Common myeloid progenitor, CD34-positive (primary cell): ENCODE measurements around the gene STOML3.

Experiments used
- CTCF ChIA-PET: fragments of 350-600 bp; sonication (Branson Sonifier 250); formaldehyde crosslinking; loops from one replicate; lab custom pipeline; 2021; ENCODE audit warnings: antibody characterized with exemption; lab: Charles Lee
- POLR2A ChIA-PET: fragments of 350-600 bp; sonication (Branson Sonifier 250); formaldehyde crosslinking; loops from one replicate; lab custom pipeline; 2021; ENCODE audit warnings: antibody characterized with exemption; lab: Charles Lee
- DNase-seq, 3 donors: peaks; one replicate each; pipeline versions ENCODE4 v3.0.0 to v3.0.0-alpha.2; 2013
- H3K27ac ChIP-seq, 2 experiments: 1 replicate in 1 of 2; 2 replicates in 1 of 2; pipeline ENCODE4 v1.7.0; 2013; ENCODE audit warnings: inconsistent platforms in 2 of 2, low read length in 2 of 2, mild to moderate bottlenecking in 2 of 2, low read depth in 1 of 2, moderate library complexity in 1 of 2; ENCODE audit not compliant: severe bottlenecking in 2 of 2, insufficient read depth in 1 of 2, poor library complexity in 1 of 2
- H3K27me3 ChIP-seq, 5 experiments: replicated peaks in 2 of 5; 1 replicate in 3 of 5; 2 replicates in 2 of 5; pipeline versions ENCODE4 v1.6.1 to v1.7.0; 2013; ENCODE audit warnings: low read length in 4 of 5, mild to moderate bottlenecking in 2 of 5, moderate library complexity in 2 of 5, inconsistent platforms in 1 of 5; ENCODE audit not compliant: insufficient read depth in 5 of 5, control insufficient read depth in 4 of 5
- H3K36me3 ChIP-seq, 4 experiments: 1 replicate in 2 of 4; 2 replicates in 2 of 4; pipeline versions ENCODE4 v1.6.1 to v1.7.0; 2013; ENCODE audit warnings: low read length in 3 of 4, control low read depth in 1 of 4, mild to moderate bottlenecking in 1 of 4; ENCODE audit not compliant: control insufficient read depth in 4 of 4, insufficient read depth in 4 of 4
- H3K4me1 ChIP-seq, 4 experiments: 1 replicate in 3 of 4; 2 replicates in 1 of 4; pipeline versions ENCODE4 v1.6.1 to v1.7.1; 2013; ENCODE audit warnings: low read length in 3 of 4, mild to moderate bottlenecking in 3 of 4, control low read depth in 1 of 4, inconsistent platforms in 1 of 4, moderate library complexity in 1 of 4; ENCODE audit not compliant: control insufficient read depth in 4 of 4, insufficient read depth in 4 of 4; ENCODE audit errors: control extremely low read depth in 1 of 4
- H3K4me3 ChIP-seq, 7 experiments: 1 replicate in 4 of 7; 2 replicates in 3 of 7; pipeline versions ENCODE4 v1.5.1 to v1.7.0; 2013; ENCODE audit warnings: mild to moderate bottlenecking in 7 of 7, low read length in 6 of 7, moderate library complexity in 6 of 7, inconsistent platforms in 2 of 7, low read depth in 2 of 7, control low read depth in 1 of 7; ENCODE audit not compliant: insufficient read depth in 4 of 7, control insufficient read depth in 1 of 7; ENCODE audit errors: extremely low read depth in 1 of 7
- H3K9me3 ChIP-seq, 5 experiments: 1 replicate in 4 of 5; 2 replicates in 1 of 5; pipeline versions ENCODE4 v1.6.1 to v1.7.1; 2013; ENCODE audit warnings: low read length in 4 of 5, mild to moderate bottlenecking in 2 of 5, inconsistent platforms in 1 of 5, low read depth in 1 of 5, moderate library complexity in 1 of 5; ENCODE audit not compliant: control insufficient read depth in 4 of 5, insufficient read depth in 2 of 5; ENCODE audit errors: control extremely low read depth in 1 of 5
- WGBS: methylation state at CpG from one replicate; pipeline ENCODE4 v1.1.5; 2013; ENCODE audit not compliant: insufficient coverage; 5-methylcytosine and 5-hydroxymethylcytosine counted together

The STOML3 gene

GRCh38 chr13:39036212-39036611 lies 45.6 kb upstream of the STOML3 start:
- 0% methylated on average over 1 of the region's 9 CpGs for WGBS
- Histone ChIP-seq H3K36me3 (peaks cover 0 to 6% (median 0%) of the 10 kb centered on the region in 4 experiments), H3K27ac (peak overlapping the region; percentile 95 to 96), H3K9me3 (no peaks in the 10 kb centered on the region), H3K4me3 (peak overlapping the region in 6 of 7 experiments; percentile 95 to 100 (median 96)), H3K4me1 (peaks cover 17 to 44% (median 32%) of the 10 kb centered on the region in 4 experiments), H3K27me3 (no peaks in the 10 kb centered on the region)
- peak in 2 of 3 donors; percentile 47 to 48 for DNase-seq
- CTCF ChIA-PET: interaction anchor here (1.0 to 1.4 kb wide), 3 partner anchors 8 to 12 kb away, joined by 3 to 4 read pairs (median 3); no protein-coding TSS in a partner anchor
- POLR2A ChIA-PET: no interaction called here

GRCh38 chr13:39035799-39036198 lies 45.2 kb upstream of the STOML3 start:
- H3K4me3 ChIP-seq: peak overlapping the region in 6 of 7 experiments; percentile 95 to 100 (median 96)
- H3K9me3 ChIP-seq: no peaks in the 10 kb centered on the region
- peaks cover 17 to 42% (median 31%) of the 10 kb centered on the region in 4 experiments for H3K4me1 ChIP-seq
- WGBS: 50% methylated on average over 2 of the region's 2 CpGs
- ChIA-PET CTCF (interaction anchor here (1.0 to 1.4 kb wide), 3 partner anchors 12 to 576 kb away, joined by 3 to 4 read pairs (median 3); no protein-coding TSS in a partner anchor), POLR2A (no interaction called here)
- peak overlapping the region in 1 of 2 experiments; percentile 96 for H3K27ac ChIP-seq
- H3K27me3 ChIP-seq: no peaks in the 10 kb centered on the region
- H3K36me3 ChIP-seq: peaks cover 0 to 7% (median under 1%) of the 10 kb centered on the region in 4 experiments
- DNase-seq: no peak

GRCh38 chr13:39035204-39035603 lies 44.6 kb upstream of the STOML3 start:
- ChIA-PET POLR2A (interaction anchor here (0.7 kb wide), 1 partner anchor 1886 kb away, joined by 3 read pairs; no protein-coding TSS in a partner anchor), CTCF (interaction anchor here (1.4 kb wide), 1 partner anchor 577 kb away, joined by 3 read pairs; no protein-coding TSS in a partner anchor)
- Histone ChIP-seq H3K9me3 (no peaks in the 10 kb centered on the region), H3K27me3 (no peaks in the 10 kb centered on the region), H3K27ac (peak overlapping the region in 1 of 2 experiments; percentile 96), H3K4me3 (peak overlapping the region in 4 of 7 experiments; percentile 95 to 100 (median 96)), H3K36me3 (peaks cover 0 to 10% (median 3%) of the 10 kb centered on the region in 4 experiments), H3K4me1 (peaks cover 14 to 36% (median 28%) of the 10 kb centered on the region in 4 experiments)
- 100% methylated on average over 2 of the region's 2 CpGs for WGBS
- no peak for DNase-seq

GRCh38 chr13:39034085-39034484 lies 43.5 kb upstream of the STOML3 start:
- WGBS: no CpG with 5 or more reads among the region's 1 CpG
- ChIA-PET CTCF (no interaction called here), POLR2A (no interaction called here)
- Histone ChIP-seq H3K9me3 (no peaks in the 10 kb centered on the region), H3K27ac (no peak overlapping the region), H3K27me3 (no peaks in the 10 kb centered on the region), H3K4me1 (peaks cover 7 to 28% (median 21%) of the 10 kb centered on the region in 4 experiments), H3K36me3 (peaks cover 0 to 10% (median 4%) of the 10 kb centered on the region in 4 experiments), H3K4me3 (no peak overlapping the region)
- DNase-seq: no peak

- H3K4me1 ChIP-seq: peaks cover 4 to 23% (median 20%) of the 10 kb centered on the region in 4 experiments
- no peak overlapping the region for H3K4me3 ChIP-seq
- ChIA-PET POLR2A (no interaction called here), CTCF (interaction anchor here (1.1 to 1.6 kb wide), 4 partner anchors 10 to 1738 kb away, joined by 3 to 4 read pairs (median 3); no protein-coding TSS in a partner anchor)
- DNase-seq: no peak
- WGBS: no CpG with 5 or more reads among the region's 1 CpG
- H3K36me3 ChIP-seq: peaks cover 5 to 22% (median 9%) of the 10 kb centered on the region in 4 experiments
- no peaks in the 10 kb centered on the region for H3K27me3 ChIP-seq
- H3K27ac ChIP-seq: no peak overlapping the region
- H3K9me3 ChIP-seq: no peaks in the 10 kb centered on the region
Observed at GRCh38 chr13:39032150-39032549, 41.5 kb upstream of the STOML3 start.

- Histone ChIP-seq H3K4me1 (no peaks in the 10 kb centered on the region), H3K27ac (no peak overlapping the region), H3K9me3 (no peaks in the 10 kb centered on the region), H3K36me3 (peaks cover 12 to 67% (median 45%) of the 10 kb centered on the region in 4 experiments), H3K4me3 (no peak overlapping the region), H3K27me3 (no peaks in the 10 kb centered on the region)
- CTCF ChIA-PET: no interaction called here
- 67% methylated on average over 1 of the region's 2 CpGs for WGBS
- POLR2A ChIA-PET: no interaction called here
- DNase-seq: no peak
Observed at GRCh38 chr13:39025433-39025839, 34.8 kb upstream of the STOML3 start.

- Histone ChIP-seq H3K36me3 (peaks cover 12 to 65% (median 43%) of the 10 kb centered on the region in 4 experiments), H3K27ac (no peak overlapping the region), H3K4me1 (no peaks in the 10 kb centered on the region), H3K4me3 (no peak overlapping the region), H3K9me3 (no peaks in the 10 kb centered on the region), H3K27me3 (no peaks in the 10 kb centered on the region)
- ChIA-PET POLR2A (interaction anchor here (0.7 kb wide), 1 partner anchor 654 kb away, joined by 5 read pairs; no protein-coding TSS in a partner anchor), CTCF (interaction anchor here (0.6 to 0.7 kb wide), 3 partner anchors 13 to 1728 kb away, joined by 3 to 4 read pairs (median 3); no protein-coding TSS in a partner anchor)
- no peak for DNase-seq
Observed at GRCh38 chr13:39023761-39024160, 33.1 kb upstream of the STOML3 start.
